ENCODE measurements around the gene WDR70. TPM values are rescaled to one million over a fixed set of nuclear protein-coding genes. Genes with fewer than 3 reads are reported as not detected.

The WDR70 gene
- total and polyA plus RNA-seq, 4 donors = 4.0 to 17.7 (median 14.5) TPM

- TF ChIP-seq ZBTB33 (IDR thresholded peaks at IDR 0.05) (no peak), SP1 (IDR thresholded peaks at IDR 0.05) (no peak), RAD21 (IDR thresholded peaks at IDR 0.05) (no peak)
These were observed 262.8 kb downstream of the WDR70 start (continued) for GRCh38 chr5:37641933-37642332.

- TF ChIP-seq NR2F2 (IDR thresholded peaks at IDR 0.05) = no peak
- TF ChIP-seq TAF1 (conservative IDR thresholded peaks at IDR 0.05) = no peak
- no peak for TF ChIP-seq HNF4G (IDR thresholded peaks at IDR 0.05)
- no peak for TF ChIP-seq ZBTB33 (IDR thresholded peaks at IDR 0.05)
- no peak for TF ChIP-seq EGR1 (IDR thresholded peaks at IDR 0.05; ENCODE audit: low read depth in 2 of 2)
- no peak for TF ChIP-seq HNF4A (conservative IDR thresholded peaks at IDR 0.05)
- no peak for TF ChIP-seq FOXA2 (IDR thresholded peaks at IDR 0.05)
- TF ChIP-seq JUND (IDR thresholded peaks at IDR 0.05) = no peak
- TF ChIP-seq FOXA1 (IDR thresholded peaks at IDR 0.05) = no peak
- no peak for TF ChIP-seq RXRA (IDR thresholded peaks at IDR 0.05)
- no peak for TF ChIP-seq CTCF (IDR thresholded peaks at IDR 0.05; ENCODE audit: low read depth, low read length, missing input control)
- no peak for TF ChIP-seq ATF3 (IDR thresholded peaks at IDR 0.05)
- TF ChIP-seq REST (IDR thresholded peaks at IDR 0.05) = no peak
- no peak for TF ChIP-seq SP1 (IDR thresholded peaks at IDR 0.05)
- no peak for TF ChIP-seq YY1 (IDR thresholded peaks at IDR 0.05)
- H3K27ac ChIP-seq (ENCODE audit: low read depth in 1 of 2, low read length in 2 of 2) = no peak overlapping the region
- DNase-seq (ENCODE audit: low spot score) = no peak
- no peaks in the 10 kb centered on the region for H3K36me3 ChIP-seq (ENCODE audit: control insufficient read depth in 4 of 4, insufficient read depth in 3 of 4, low read depth in 1 of 4, low read length in 3 of 4)
- H3K4me3 ChIP-seq (ENCODE audit: low read depth in 1 of 3, low read length in 3 of 3) = no peak overlapping the region
- H3K4me1 ChIP-seq (ENCODE audit: control insufficient read depth in 4 of 4, insufficient read depth in 4 of 4, low read length in 3 of 4) = no peaks in the 10 kb centered on the region
- no peak overlapping the region for H3K9ac ChIP-seq (ENCODE audit: low read depth in 1 of 2, low read length in 2 of 2)
- no peaks in the 10 kb centered on the region for H3K9me3 ChIP-seq (ENCODE audit: control insufficient read depth in 4 of 4, low read length in 3 of 4)
- 96% methylated on average over 1 of the region's 1 CpG for WGBS
- no peaks in the 10 kb centered on the region for H3K27me3 ChIP-seq (ENCODE audit: control insufficient read depth in 4 of 4, insufficient read depth in 4 of 4, low read length in 3 of 4)
These were observed 266.6 kb downstream of the WDR70 start for GRCh38 chr5:37645707-37646106.

Measured in liver (tissue), 9 donors.